B cell (primary cell): ENCODE data around the gene SYNPO. TPM values are rescaled to one million over a fixed set of nuclear protein-coding genes. Genes with fewer than 3 reads are reported as not detected.

ENCODE experiments used
- ATAC-seq: fragments of 200-7000 bp; cut with Tn5 transposase; one replicate; pipeline ENCODE4 v1.10.0; 2021; ENCODE audit warnings: low read depth, mild to moderate bottlenecking, moderate number of reproducible peaks, moderate library complexity
- CTCF ChIA-PET: fragments of 350-600 bp; sonication (Branson Sonifier 250); formaldehyde crosslinking; loops from one replicate; lab custom pipeline; 2021; ENCODE audit warnings: antibody characterized with exemption, inconsistent platforms; lab: Charles Lee
- POLR2A ChIA-PET: fragments of 350-600 bp; sonication (Branson Sonifier 250); formaldehyde crosslinking; loops from one replicate; lab custom pipeline; 2021; ENCODE audit warnings: antibody characterized with exemption; lab: Charles Lee
- DNase-seq: peaks from one replicate; pipeline ENCODE4 v3.0.0; 2013
- H2AFZ ChIP-seq: 2 replicates; pipeline ENCODE4 v1.6.1; 2012; ENCODE audit warnings: mild to moderate bottlenecking, low read depth, low read length; ENCODE audit not compliant: insufficient read depth, poor library complexity, severe bottlenecking
- H3K27ac ChIP-seq, 2 donors: 1 replicate in 1 of 2; 2 replicates in 1 of 2; pipeline ENCODE4 v1.5.1; 2012 to 2013; ENCODE audit warnings: low read length in 2 of 2, mild to moderate bottlenecking in 2 of 2, moderate library complexity in 1 of 2
- H3K27me3 ChIP-seq, 4 experiments: fragments of 200-600 bp in 1 of 4; sonication (generic) in 1 of 4; replicated peaks in 1 of 4; 1 replicate in 2 of 4; 2 replicates in 2 of 4; pipeline versions ENCODE4 v1.6.1 to v1.7.0; 2013 to 2016; ENCODE audit warnings: low read length in 3 of 4, mild to moderate bottlenecking in 2 of 4, mixed read lengths in 1 of 4, moderate library complexity in 1 of 4; ENCODE audit not compliant: insufficient read depth in 4 of 4, control insufficient read depth in 3 of 4; ENCODE audit errors: control extremely low read depth in 1 of 4
- H3K36me3 ChIP-seq, 2 experiments: replicated peaks in 1 of 2; 1 replicate in 1 of 2; 2 replicates in 1 of 2; pipeline versions ENCODE4 v1.6.1 to v1.7.1; 2013; ENCODE audit warnings: low read length in 1 of 2; ENCODE audit not compliant: insufficient read depth in 2 of 2, control insufficient read depth in 1 of 2; ENCODE audit errors: control extremely low read depth in 1 of 2, extremely low read depth in 1 of 2
- H3K4me1 ChIP-seq, 2 donors: fragments of 200-600 bp in 1 of 2; sonication (generic) in 1 of 2; 1 replicate in 1 of 2; 2 replicates in 1 of 2; pipeline versions ENCODE4 v1.5.1 to v1.6.1; 2013 to 2017; ENCODE audit warnings: low read length in 2 of 2; ENCODE audit not compliant: control insufficient read depth in 2 of 2, insufficient read depth in 2 of 2
- H3K4me2 ChIP-seq: replicated peaks from 2 replicates; pipeline ENCODE3; 2012; ENCODE audit warnings: mild to moderate bottlenecking, low read depth, low read length; ENCODE audit not compliant: poor library complexity, severe bottlenecking
- H3K4me3 ChIP-seq, 5 experiments: fragments of 200-600 bp in 1 of 5; sonication (generic) in 1 of 5; 1 replicate in 3 of 5; 2 replicates in 2 of 5; pipeline versions ENCODE4 v1.5.1 to v1.7.0; 2011 to 2016; ENCODE audit warnings: low read length in 4 of 5, mild to moderate bottlenecking in 4 of 5, low read depth in 2 of 5, control low read depth in 1 of 5, moderate library complexity in 1 of 5; ENCODE audit not compliant: insufficient read depth in 1 of 5; ENCODE audit errors: control extremely low read depth in 1 of 5, extremely low read depth in 1 of 5
- H3K79me2 ChIP-seq: fragments of 200-600 bp; sonication (generic); one replicate; pipeline ENCODE4 v1.6.0; 2016; ENCODE audit warnings: low read length; ENCODE audit not compliant: control insufficient read depth, insufficient read depth
- H3K9ac ChIP-seq: fragments of 200-600 bp; sonication (generic); 2 replicates; pipeline ENCODE4 v1.6.1; 2017; ENCODE audit warnings: mild to moderate bottlenecking, low read length, moderate library complexity
- H3K9me3 ChIP-seq, 3 donors: one replicate each; pipeline versions ENCODE4 v1.6.1 to v1.7.1; 2013; ENCODE audit warnings: low read length in 2 of 3; ENCODE audit not compliant: control insufficient read depth in 2 of 3, insufficient read depth in 1 of 3; ENCODE audit errors: control extremely low read depth in 1 of 3
- H4K20me1 ChIP-seq: 2 replicates; pipeline ENCODE4 v1.6.0; 2012; ENCODE audit warnings: mild to moderate bottlenecking, low read length; ENCODE audit not compliant: insufficient read depth, control insufficient read depth, poor library complexity, severe bottlenecking
- H3K27ac Mint-ChIP-seq: one replicate; pipeline ENCODE4 v1.8.0; 2021; ENCODE audit warnings: mixed read lengths
- H3K27me3 Mint-ChIP-seq: one replicate; pipeline ENCODE4 v1.8.0; 2021; ENCODE audit warnings: mixed read lengths
- H3K4me1 Mint-ChIP-seq: one replicate; pipeline ENCODE4 v1.8.0; 2021; ENCODE audit warnings: mixed read lengths
- H3K4me3 Mint-ChIP-seq: one replicate; pipeline ENCODE4 v1.8.0; 2021; ENCODE audit warnings: mixed read lengths
- H3K9me3 Mint-ChIP-seq: one replicate; pipeline ENCODE4 v1.8.0; 2022; ENCODE audit warnings: mixed read lengths; ENCODE audit not compliant: insufficient read depth
- CTCF ChIP-seq: fragments of 200-600 bp; IDR thresholded peaks from one replicate; pipeline ENCODE4 v1.8.0; 2022; ENCODE audit warnings: antibody characterized with exemption, mild to moderate bottlenecking
- EZH2 ChIP-seq: IDR thresholded peaks from 2 replicates; pipeline ENCODE4 v1.6.1; 2012; ENCODE audit warnings: borderline replicate concordance, low read depth, mild to moderate bottlenecking, moderate library complexity, low read length; ENCODE audit not compliant: insufficient read depth, poor library complexity, severe bottlenecking
- WGBS: methylation state at CpG from one replicate; pipeline ENCODE4 v1.1.5; 2013; ENCODE audit warnings: missing lambda C conversion rate; ENCODE audit not compliant: insufficient coverage; 5-methylcytosine and 5-hydroxymethylcytosine counted together
- intact Hi-C: fragments of 100-400 bp; cut with micrococcal nuclease; formaldehyde crosslinking; loops from one replicate; pipeline ENCODE4 v1.10.0; 2022
- polyA plus RNA-seq: library from polyadenylated mRNA; depleted of rRNA; stranded (reverse); fragments of >200 nt; gene quantifications from 2 replicates; pipeline ENCODE4 v1.2.3, GENCODE V29; 2012
- total RNA-seq, 2 donors: library from RNA; stranded (reverse); fragments of 120-200 nt in 1 of 2; gene quantifications; 1 replicate in 1 of 2; 2 replicates in 1 of 2; pipeline versions ENCODE4 v1.2.3 to v1.2.4, GENCODE V29; 2013 to 2022

The SYNPO gene
- total and polyA plus RNA-seq, 2 donors (not counting 1 experiment from before 2014, with no cell fraction given): 13.2 to 16.8 TPM

GRCh38 chr5:150700594-150701377 is 60.3 kb downstream of the SYNPO start, which contains the start of gene RBM22:
TSS of gene RBM22 (minus strand) at chr5:150701062. CDS start at chr5:150700985, 77 bp downstream.
- Mint-ChIP-seq H3K27me3 (no peaks in the 10 kb centered on the region), H3K4me1 (peaks cover 8% of the 10 kb centered on the region), H3K4me3 (no peak within 1 kb of the TSS), H3K27ac (no peak within 1 kb of the TSS), H3K9me3 (no peaks in the 10 kb centered on the region)
- intact Hi-C loops: loop anchor here (1.0 to 5.0 kb wide), 3 partner anchors 59 to 552 kb away; partner anchors contain the start of genes DCTN4, GM2A and TCOF1
- TF ChIP-seq CTCF: peak; percentile 84
- no peak for TF ChIP-seq EZH2
- under 1% methylated on average over 57 of the region's 59 CpGs for WGBS
- Histone ChIP-seq H3K4me3 (peak within 1 kb of the TSS; percentile 65 to 100 (median 99)), H3K27me3 (no peaks in the 10 kb centered on the region), H3K4me2 (peak within 1 kb of the TSS; percentile 79), H3K9me3 (no peaks in the 10 kb centered on the region), H3K27ac (peak within 1 kb of the TSS; percentile 96 to 97), H3K9ac (peak within 1 kb of the TSS; percentile 100), H4K20me1 (no peaks in the 10 kb centered on the region), H3K79me2 (peaks cover 28% of the 10 kb centered on the region), H3K36me3 (peaks cover 2 to 35% of the 10 kb centered on the region in 2 experiments), H2AFZ (peak within 1 kb of the TSS; percentile 97), H3K4me1 (peaks cover 15 to 17% of the 10 kb centered on the region in 2 donors)
- ChIA-PET POLR2A (interaction anchor here (0.6 to 1.5 kb wide), 5 partner anchors 12 to 552 kb away, joined by 3 to 12 read pairs (median 3); partner anchors contain the start of genes DCTN4, GM2A and RPS14), CTCF (interaction anchor here (0.6 to 2.3 kb wide), 23 partner anchors 8 to 252 kb away, joined by 3 to 15 read pairs (median 3); partner anchors contain the start of genes DCTN4 and IRGM)
- DNase-seq (peak; percentile 94), ATAC-seq (peak; percentile 96)
